Caco-2 (cell line): ENCODE measurements around the gene TTK. TPM values are rescaled to one million over a fixed set of nuclear protein-coding genes. Genes with fewer than 3 reads are reported as not detected.
"Not testable (repeated sequence)": the region's sequence is repeated elsewhere in the genome, so short reads cannot be mapped to it uniquely, and the experiment has no call there.

Experiments
- BruUV-seq: library from RNA; stranded (reverse); fragments of 400-500 nt; replicated peaks from 2 replicates; lab custom pipeline; 2021; lab: Mats Ljungman, UMichigan
- CTCF ChIA-PET: fragments of 300-600 bp; sonication (Branson Sonifier 250); formaldehyde crosslinking; loops from one replicate; lab custom pipeline; 2022; ENCODE audit warnings: antibody characterized with exemption; lab: Charles Lee
- POLR2A ChIA-PET: fragments of 300-600 bp; sonication (Branson Sonifier 250); formaldehyde crosslinking; loops from one replicate; lab custom pipeline; 2022; ENCODE audit warnings: antibody characterized with exemption; lab: Charles Lee
- DNase-seq, 2 experiments: peaks; one replicate each; pipeline versions ENCODE4 v3.0.0 to v3.0.0-alpha.2; 2020 to 2022
- H3K27me3 ChIP-seq: replicated peaks from 2 replicates; pipeline ENCODE4 v1.6.0; 2011; ENCODE audit warnings: low read length; ENCODE audit not compliant: control insufficient read depth, insufficient read depth
- H3K36me3 ChIP-seq: 2 replicates; pipeline ENCODE4 v1.5.1; 2011; ENCODE audit warnings: low read length; ENCODE audit not compliant: control insufficient read depth, insufficient read depth
- H3K4me1 ChIP-seq: fragments of 250-450 bp; sonication (Bioruptor Pico); 2 replicates; pipeline ENCODE4 v1.5.1; 2020; ENCODE audit warnings: mild to moderate bottlenecking
- H3K4me3 ChIP-seq: 2 replicates; pipeline ENCODE4 v1.5.1; 2011; ENCODE audit warnings: low read depth, mild to moderate bottlenecking, control low read depth, low read length
- H3K9me3 ChIP-seq: fragments of 250-450 bp; sonication (Bioruptor Pico); 2 replicates; pipeline ENCODE4 v1.5.1; 2020; ENCODE audit warnings: mild to moderate bottlenecking, moderate library complexity
- H3K27ac Mint-ChIP-seq: one replicate; pipeline ENCODE4 v1.8.0; 2022; ENCODE audit warnings: mixed read lengths; ENCODE audit not compliant: unreplicated experiment
- H3K27me3 Mint-ChIP-seq: one replicate; pipeline ENCODE4 v1.8.0; 2022; ENCODE audit warnings: mixed read lengths; ENCODE audit not compliant: insufficient read depth, unreplicated experiment
- H3K36me3 Mint-ChIP-seq: one replicate; pipeline ENCODE4 v1.8.0; 2022; ENCODE audit warnings: mild to moderate bottlenecking, mixed read lengths; ENCODE audit not compliant: insufficient read depth, unreplicated experiment
- H3K4me1 Mint-ChIP-seq: one replicate; pipeline ENCODE4 v1.8.0; 2022; ENCODE audit warnings: low read depth, mixed read lengths; ENCODE audit not compliant: unreplicated experiment
- H3K4me3 Mint-ChIP-seq: one replicate; pipeline ENCODE4 v1.8.0; 2022; ENCODE audit warnings: mild to moderate bottlenecking, moderate library complexity, mixed read lengths; ENCODE audit not compliant: unreplicated experiment
- H3K9me3 Mint-ChIP-seq: one replicate; pipeline ENCODE4 v1.8.0; 2022; ENCODE audit warnings: mixed read lengths; ENCODE audit not compliant: unreplicated experiment
- intact Hi-C: fragments of 100-400 bp; cut with micrococcal nuclease; formaldehyde crosslinking; loops from one replicate; pipeline ENCODE4 v1.10.0; 2022; ENCODE audit not compliant: unreplicated experiment
- total RNA-seq: library from RNA; stranded (reverse); gene quantifications from 2 replicates; pipeline ENCODE4 v1.2.3, GENCODE V29; 2022
- TF ChIP-seq, protein P1 (sequence below), 2 experiments: fragments of 200-600 bp in 1 of 2; IDR thresholded peaks; 1 replicate in 1 of 2; 2 replicates in 1 of 2; pipeline versions ENCODE4 v1.5.1 to v1.8.0; 2011 to 2022; ENCODE audit warnings: antibody characterized with exemption in 1 of 2, control low read depth in 1 of 2, inconsistent platforms in 1 of 2, low read depth in 1 of 2, low read length in 1 of 2, mild to moderate bottlenecking in 1 of 2, moderate library complexity in 1 of 2; ENCODE audit not compliant: insufficient read depth in 1 of 2, severe bottlenecking in 1 of 2, unreplicated experiment in 1 of 2

Gene TTK
- total RNA-seq, 1 experiment from 2014 or later, result 40.0 TPM

DNA sequence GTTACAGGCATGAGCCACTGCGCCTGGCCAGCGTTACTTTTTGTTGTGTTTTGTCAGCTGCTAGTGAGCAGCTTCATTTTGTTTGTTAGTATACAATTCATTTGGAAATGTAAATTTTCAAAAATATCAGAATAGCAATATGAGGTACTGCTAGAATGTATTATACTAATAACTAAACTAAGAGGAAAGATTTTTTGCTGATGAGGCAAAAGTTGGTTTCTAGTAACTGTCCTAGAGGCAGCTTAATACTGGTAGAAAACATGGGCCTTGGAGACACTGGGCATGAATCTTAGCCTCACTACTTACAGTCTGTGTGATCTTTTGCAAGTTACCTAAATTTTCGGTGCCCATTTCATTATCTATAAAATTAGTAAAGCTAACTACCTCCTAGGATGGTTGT lies 24.1 kb downstream of the TTK start:
- DNase-seq, result no peak
- Mint-ChIP-seq H3K27ac (no peak overlapping the region), H3K36me3 (peaks cover 61% of the 10 kb centered on the region), H3K9me3 (no peaks in the 10 kb centered on the region), H3K4me3 (no peak overlapping the region), H3K27me3 (no peaks in the 10 kb centered on the region), H3K4me1 (peaks cover 6% of the 10 kb centered on the region)
- TF ChIP-seq, protein P1, sequence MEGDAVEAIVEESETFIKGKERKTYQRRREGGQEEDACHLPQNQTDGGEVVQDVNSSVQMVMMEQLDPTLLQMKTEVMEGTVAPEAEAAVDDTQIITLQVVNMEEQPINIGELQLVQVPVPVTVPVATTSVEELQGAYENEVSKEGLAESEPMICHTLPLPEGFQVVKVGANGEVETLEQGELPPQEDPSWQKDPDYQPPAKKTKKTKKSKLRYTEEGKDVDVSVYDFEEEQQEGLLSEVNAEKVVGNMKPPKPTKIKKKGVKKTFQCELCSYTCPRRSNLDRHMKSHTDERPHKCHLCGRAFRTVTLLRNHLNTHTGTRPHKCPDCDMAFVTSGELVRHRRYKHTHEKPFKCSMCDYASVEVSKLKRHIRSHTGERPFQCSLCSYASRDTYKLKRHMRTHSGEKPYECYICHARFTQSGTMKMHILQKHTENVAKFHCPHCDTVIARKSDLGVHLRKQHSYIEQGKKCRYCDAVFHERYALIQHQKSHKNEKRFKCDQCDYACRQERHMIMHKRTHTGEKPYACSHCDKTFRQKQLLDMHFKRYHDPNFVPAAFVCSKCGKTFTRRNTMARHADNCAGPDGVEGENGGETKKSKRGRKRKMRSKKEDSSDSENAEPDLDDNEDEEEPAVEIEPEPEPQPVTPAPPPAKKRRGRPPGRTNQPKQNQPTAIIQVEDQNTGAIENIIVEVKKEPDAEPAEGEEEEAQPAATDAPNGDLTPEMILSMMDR (IDR thresholded peaks at IDR 0.05; ENCODE audit: insufficient read depth in 1 of 2, low read depth in 1 of 2, low read length in 1 of 2, severe bottlenecking in 1 of 2, unreplicated experiment in 1 of 2), result no peak
- no peaks in the 10 kb centered on the region for H3K9me3 ChIP-seq
- H3K4me3 ChIP-seq, result no peak overlapping the region
- H3K27me3 ChIP-seq, result no peaks in the 10 kb centered on the region
- no TSS peak for BruUV-seq
- ChIA-PET POLR2A (no interaction called here), CTCF (no interaction called here)
- H3K36me3 ChIP-seq, result no peaks in the 10 kb centered on the region; the same call in none of the 2 replicates
- intact Hi-C loops, result no loop called here
- no peaks in the 10 kb centered on the region for H3K4me1 ChIP-seq

GRCh38 chr6:80029470-80029869 lies 25.0 kb downstream of the TTK start:
- no peaks in the 10 kb centered on the region for H3K27me3 Mint-ChIP-seq
- ChIA-PET CTCF (no interaction called here), POLR2A (no interaction called here)
- no peaks in the 10 kb centered on the region for H3K9me3 Mint-ChIP-seq
- Histone ChIP-seq H3K4me1 (no peaks in the 10 kb centered on the region), H3K27me3 (no peaks in the 10 kb centered on the region), H3K9me3 (no peaks in the 10 kb centered on the region), H3K36me3 (no peaks in the 10 kb centered on the region; the same call in none of the 2 replicates), H3K4me3 (no peak overlapping the region)
- no TSS peak for BruUV-seq
- peaks cover 6% of the 10 kb centered on the region for H3K4me1 Mint-ChIP-seq
- H3K27ac Mint-ChIP-seq, result no peak overlapping the region
- TF ChIP-seq, protein P1 (IDR thresholded peaks at IDR 0.05; ENCODE audit: insufficient read depth in 1 of 2, low read depth in 1 of 2, low read length in 1 of 2, severe bottlenecking in 1 of 2, unreplicated experiment in 1 of 2), result no peak
- DNase-seq, result no peak
- H3K4me3 Mint-ChIP-seq, result no peak overlapping the region
- intact Hi-C loops, result no loop called here
- peaks cover 53% of the 10 kb centered on the region for H3K36me3 Mint-ChIP-seq

GRCh38 chr6:80048220-80048619 lies 43.8 kb downstream of the TTK start:
- intact Hi-C loops, CTCF ChIA-PET, H3K4me3 Mint-ChIP-seq, POLR2A ChIA-PET, H3K27me3 ChIP-seq, H3K4me3 ChIP-seq, H3K4me1 Mint-ChIP-seq, H3K36me3 Mint-ChIP-seq, H3K9me3 ChIP-seq, H3K4me1 ChIP-seq, H3K27me3 Mint-ChIP-seq, H3K27ac Mint-ChIP-seq, H3K36me3 ChIP-seq, BruUV-seq, DNase-seq: not testable (repeated sequence)
- peaks cover 16% of the 10 kb centered on the region for H3K9me3 Mint-ChIP-seq

GRCh38 chr6:80060774-80061173 lies 56.3 kb downstream of the TTK start:
- no peaks in the 10 kb centered on the region for H3K36me3 ChIP-seq
- no peaks in the 10 kb centered on the region for H3K9me3 ChIP-seq
- H3K4me1 Mint-ChIP-seq, result no peaks in the 10 kb centered on the region
- BruUV-seq, result no TSS peak
- no peak overlapping the region for H3K4me3 Mint-ChIP-seq
- H3K4me3 ChIP-seq, result no peak overlapping the region
- no peaks in the 10 kb centered on the region for H3K27me3 ChIP-seq
- no peak overlapping the region for H3K27ac Mint-ChIP-seq
- intact Hi-C loops, result no loop called here
- no peak for DNase-seq
- TF ChIP-seq, protein P1 (IDR thresholded peaks at IDR 0.05; ENCODE audit: insufficient read depth in 1 of 2, low read depth in 1 of 2, low read length in 1 of 2, severe bottlenecking in 1 of 2, unreplicated experiment in 1 of 2), result no peak
- ChIA-PET CTCF (no interaction called here), POLR2A (no interaction called here)
- H3K4me1 ChIP-seq, result no peaks in the 10 kb centered on the region
- no peaks in the 10 kb centered on the region for H3K9me3 Mint-ChIP-seq
- no peaks in the 10 kb centered on the region for H3K36me3 Mint-ChIP-seq
- H3K27me3 Mint-ChIP-seq, result peaks cover 3% of the 10 kb centered on the region

- H3K27me3 ChIP-seq, H3K9me3 ChIP-seq, H3K36me3 ChIP-seq, H3K36me3 Mint-ChIP-seq, POLR2A ChIA-PET, H3K9me3 Mint-ChIP-seq, H3K4me1 ChIP-seq, CTCF ChIA-PET, H3K27ac Mint-ChIP-seq, intact Hi-C loops, H3K27me3 Mint-ChIP-seq, H3K4me3 Mint-ChIP-seq, BruUV-seq, H3K4me3 ChIP-seq, H3K4me1 Mint-ChIP-seq: not testable (repeated sequence)
- DNase-seq, result peak in 1 of 2 experiments; percentile 21
Measured at GRCh38 chr6:80068146-80068545, 63.7 kb downstream of the TTK start.
